HEK293 (cell line): ENCODE results near the gene ADRB2.

Source experiments
- CTCF ChIA-PET: fragments of 350-600 bp; formaldehyde crosslinking; extraction: SDS; loops from one replicate; lab custom pipeline; 2021; ENCODE audit warnings: antibody characterized with exemption; lab: Yijun Ruan, JAX
- POLR2A ChIA-PET: fragments of 300-600 bp; formaldehyde crosslinking; extraction: SDS; loops from one replicate; lab custom pipeline; 2020; ENCODE audit warnings: antibody characterized with exemption, inconsistent platforms; lab: Yijun Ruan, JAX
- H3K27ac ChIP-seq: fragments of 200-500 bp; sonication (Bioruptor generic); 2 replicates; pipeline ENCODE4 v1.5.1; 2014; ENCODE audit warnings: low read depth, low read length, control low read depth, inconsistent platforms; ENCODE audit errors: extremely low read depth
- H3K36me3 ChIP-seq, 2 experiments: fragments of 200-500 bp in 1 of 2; sonication (Bioruptor generic) in 1 of 2; 1 replicate in 1 of 2; 2 replicates in 1 of 2; pipeline ENCODE4 v1.5.1; 2014 to 2017; ENCODE audit warnings: inconsistent platforms in 2 of 2, low read length in 2 of 2; ENCODE audit not compliant: control insufficient read depth in 2 of 2, insufficient read depth in 1 of 2
- H3K4me1 ChIP-seq: fragments of 200-500 bp; sonication (Bioruptor generic); 2 replicates; pipeline ENCODE4 v1.5.1; 2014; ENCODE audit warnings: mild to moderate bottlenecking, low read length, inconsistent platforms; ENCODE audit not compliant: control insufficient read depth, insufficient read depth
- H3K4me3 ChIP-seq: 2 replicates; pipeline ENCODE4 v1.5.1; 2011; ENCODE audit warnings: low read depth, mild to moderate bottlenecking, control low read depth, low read length, moderate library complexity
- H3K9me3 ChIP-seq: fragments of 200-500 bp; sonication (Bioruptor generic); 2 replicates; pipeline ENCODE4 v1.5.1; 2014; ENCODE audit warnings: low read depth, low read length, inconsistent platforms; ENCODE audit not compliant: control insufficient read depth, insufficient read depth
- FEZF1 ChIP-seq: fragments of 450-650 bp; formaldehyde crosslinking; IDR thresholded peaks from 2 replicates; pipeline ENCODE4 v1.5.1; 2016; ENCODE audit warnings: missing biosample characterization, missing genetic modification characterization
- HOXC10 ChIP-seq: sonication (generic); formaldehyde crosslinking; IDR thresholded peaks from 2 replicates; pipeline ENCODE4 v1.8.1; 2023; ENCODE audit warnings: mild to moderate bottlenecking, missing genetic modification reagents
- HOXD13 ChIP-seq: sonication (generic); formaldehyde crosslinking; IDR thresholded peaks from 2 replicates; pipeline ENCODE4 v1.8.0; 2022; ENCODE audit warnings: missing genetic modification reagents, borderline replicate concordance
- OVOL3 ChIP-seq: fragments of 450-650 bp; formaldehyde crosslinking; IDR thresholded peaks from 2 replicates; pipeline ENCODE4 v1.5.1; 2016; ENCODE audit warnings: missing biosample characterization, missing genetic modification characterization
- SCRT1 ChIP-seq: fragments of 450-650 bp; formaldehyde crosslinking; IDR thresholded peaks from 2 replicates; pipeline ENCODE4 v1.5.1; 2016; ENCODE audit warnings: missing biosample characterization, missing genetic modification characterization, borderline replicate concordance
- SP3 ChIP-seq: fragments of 450-650 bp; formaldehyde crosslinking; IDR thresholded peaks from 2 replicates; pipeline ENCODE4 v1.5.1; 2016; ENCODE audit warnings: missing biosample characterization, missing genetic modification characterization
- ZBTB17 ChIP-seq: fragments of 450-650 bp; formaldehyde crosslinking; IDR thresholded peaks from 2 replicates; pipeline ENCODE4 v1.5.1; 2016; ENCODE audit warnings: missing biosample characterization, missing genetic modification characterization
- ZNF169 ChIP-seq: fragments of 450-650 bp; formaldehyde crosslinking; IDR thresholded peaks from 2 replicates; pipeline ENCODE4 v1.5.1; 2016; ENCODE audit warnings: missing biosample characterization, missing genetic modification characterization
- ZNF341 ChIP-seq: fragments of 450-650 bp; formaldehyde crosslinking; IDR thresholded peaks from 2 replicates; pipeline ENCODE4; 2016; ENCODE audit warnings: low read depth, missing biosample characterization, missing genetic modification characterization
- ZNF354C ChIP-seq: fragments of 450-650 bp; formaldehyde crosslinking; IDR thresholded peaks from 2 replicates; pipeline ENCODE4 v1.5.1; 2016; ENCODE audit warnings: missing biosample characterization, missing genetic modification characterization, low read depth, borderline replicate concordance
- ZNF544 ChIP-seq: fragments of 450-650 bp; formaldehyde crosslinking; IDR thresholded peaks from 2 replicates; pipeline ENCODE4 v1.5.0; 2017; ENCODE audit warnings: missing biosample characterization, missing genetic modification characterization
- ZNF549 ChIP-seq: fragments of 450-650 bp; IDR thresholded peaks from 2 replicates; pipeline ENCODE4 v1.5.1; 2018; ENCODE audit warnings: missing biosample characterization, missing genetic modification characterization, mild to moderate bottlenecking, inconsistent platforms, moderate library complexity
- ZNF571 ChIP-seq: fragments of 450-650 bp; formaldehyde crosslinking; IDR thresholded peaks from 2 replicates; pipeline ENCODE4 v1.5.0; 2017; ENCODE audit warnings: missing biosample characterization, missing genetic modification characterization
- ZNF670 ChIP-seq: fragments of 450-650 bp; formaldehyde crosslinking; IDR thresholded peaks from 2 replicates; pipeline ENCODE4 v1.5.1; 2016; ENCODE audit warnings: missing biosample characterization, missing genetic modification characterization, low read depth
- TF ChIP-seq, protein P1 (sequence below): fragments of 450-650 bp; formaldehyde crosslinking; IDR thresholded peaks from 2 replicates; pipeline ENCODE4 v1.5.1; 2016; ENCODE audit warnings: missing biosample characterization, missing genetic modification characterization
- TF ChIP-seq, protein P2 (sequence below): fragments of 450-650 bp; formaldehyde crosslinking; optimal IDR thresholded peaks from 2 replicates; pipeline ENCODE3; 2016; ENCODE audit warnings: missing biosample characterization, mild to moderate bottlenecking, missing genetic modification characterization
- TF ChIP-seq, protein P3 (sequence below): fragments of 450-650 bp; formaldehyde crosslinking; IDR thresholded peaks from 2 replicates; pipeline ENCODE4 v1.5.1; 2017; ENCODE audit warnings: missing biosample characterization, mild to moderate bottlenecking, missing genetic modification characterization, moderate library complexity
- TF ChIP-seq, protein P4 (sequence below): fragments of 450-650 bp; formaldehyde crosslinking; IDR thresholded peaks from 2 replicates; pipeline ENCODE4 v1.5.1; 2016; ENCODE audit warnings: missing biosample characterization, missing genetic modification characterization
- TF ChIP-seq, protein P5 (sequence below): IDR thresholded peaks from 2 replicates; pipeline ENCODE4 v1.6.1; 2011; ENCODE audit warnings: mild to moderate bottlenecking, low read depth, low read length, borderline replicate concordance
- TF ChIP-seq, protein P6 (sequence below): fragments of 450-650 bp; formaldehyde crosslinking; IDR thresholded peaks from 2 replicates; pipeline ENCODE4 v1.5.1; 2016; ENCODE audit warnings: missing biosample characterization, missing genetic modification characterization, borderline replicate concordance

ADRB2 gene

DNA sequence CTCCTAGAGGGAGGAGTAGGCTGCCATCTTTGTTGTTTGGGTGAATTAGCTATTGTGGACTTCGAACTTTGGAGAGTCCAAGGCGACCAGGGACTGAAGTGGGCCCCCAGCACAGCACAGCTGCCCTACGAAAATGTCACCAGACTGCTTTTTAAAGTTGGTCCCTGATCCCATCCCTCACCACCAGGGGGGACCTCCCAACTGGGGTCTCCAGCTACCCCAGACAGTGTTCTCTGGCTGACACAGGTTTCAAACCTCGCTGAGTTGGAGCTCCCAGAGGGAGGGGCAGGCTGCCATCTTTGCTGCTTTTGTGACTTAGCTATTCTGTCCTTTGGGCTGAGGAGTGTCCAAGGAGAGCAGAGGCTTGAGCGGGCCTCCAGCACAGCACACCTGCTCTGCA is 45.7 kb upstream of the ADRB2 start (continued):
- TF ChIP-seq, protein P1, sequence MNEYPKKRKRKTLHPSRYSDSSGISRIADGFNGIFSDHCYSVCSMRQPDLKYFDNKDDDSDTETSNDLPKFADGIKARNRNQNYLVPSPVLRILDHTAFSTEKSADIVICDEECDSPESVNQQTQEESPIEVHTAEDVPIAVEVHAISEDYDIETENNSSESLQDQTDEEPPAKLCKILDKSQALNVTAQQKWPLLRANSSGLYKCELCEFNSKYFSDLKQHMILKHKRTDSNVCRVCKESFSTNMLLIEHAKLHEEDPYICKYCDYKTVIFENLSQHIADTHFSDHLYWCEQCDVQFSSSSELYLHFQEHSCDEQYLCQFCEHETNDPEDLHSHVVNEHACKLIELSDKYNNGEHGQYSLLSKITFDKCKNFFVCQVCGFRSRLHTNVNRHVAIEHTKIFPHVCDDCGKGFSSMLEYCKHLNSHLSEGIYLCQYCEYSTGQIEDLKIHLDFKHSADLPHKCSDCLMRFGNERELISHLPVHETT (tag by site-specific recombination), result no peak
- no peak for TF ChIP-seq FEZF1 (tag by site-specific recombination)

DNA sequence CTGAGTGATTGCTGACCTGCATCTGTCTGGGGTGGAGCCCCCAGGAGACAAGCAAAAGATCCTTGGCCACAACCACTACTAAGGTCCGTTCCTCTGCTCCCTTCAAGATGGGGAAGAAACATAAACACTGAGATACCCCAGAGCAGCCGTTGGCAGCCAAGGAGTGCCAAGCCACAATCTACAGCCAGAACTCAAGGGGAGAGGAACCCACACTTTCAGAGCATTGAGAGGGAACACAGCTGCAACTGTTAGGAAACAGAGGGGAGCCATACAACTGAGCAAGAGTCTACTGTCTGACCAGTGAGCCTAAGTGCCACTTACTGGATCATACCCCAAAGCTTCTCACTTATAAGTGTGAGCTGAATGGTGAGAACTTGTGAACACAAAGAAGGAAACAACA is 44.6 kb upstream of the ADRB2 start:
- ChIA-PET CTCF (interaction anchor here (0.6 to 1.6 kb wide), 2 partner anchors 40 to 1267 kb away, joined by 3 to 6 read pairs; no protein-coding TSS in a partner anchor), POLR2A (no interaction called here)
- Histone ChIP-seq H3K4me1 (no peaks in the 10 kb centered on the region), H3K4me3 (no peak overlapping the region), H3K36me3 (no peaks in the 10 kb centered on the region), H3K27ac (no peak overlapping the region), H3K9me3 (no peaks in the 10 kb centered on the region)
- TF ChIP-seq ZNF670 (tag by site-specific recombination) (no peak), ZNF354C (tag by site-specific recombination) (no peak), ZBTB17 (tag by site-specific recombination) (no peak)
- TF ChIP-seq, protein P2, sequence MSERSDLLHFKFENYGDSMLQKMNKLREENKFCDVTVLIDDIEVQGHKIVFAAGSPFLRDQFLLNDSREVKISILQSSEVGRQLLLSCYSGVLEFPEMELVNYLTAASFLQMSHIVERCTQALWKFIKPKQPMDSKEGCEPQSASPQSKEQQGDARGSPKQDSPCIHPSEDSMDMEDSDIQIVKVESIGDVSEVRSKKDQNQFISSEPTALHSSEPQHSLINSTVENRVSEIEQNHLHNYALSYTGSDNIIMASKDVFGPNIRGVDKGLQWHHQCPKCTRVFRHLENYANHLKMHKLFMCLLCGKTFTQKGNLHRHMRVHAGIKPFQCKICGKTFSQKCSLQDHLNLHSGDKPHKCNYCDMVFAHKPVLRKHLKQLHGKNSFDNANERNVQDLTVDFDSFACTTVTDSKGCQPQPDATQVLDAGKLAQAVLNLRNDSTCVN (tag by site-specific recombination), result no peak

DNA sequence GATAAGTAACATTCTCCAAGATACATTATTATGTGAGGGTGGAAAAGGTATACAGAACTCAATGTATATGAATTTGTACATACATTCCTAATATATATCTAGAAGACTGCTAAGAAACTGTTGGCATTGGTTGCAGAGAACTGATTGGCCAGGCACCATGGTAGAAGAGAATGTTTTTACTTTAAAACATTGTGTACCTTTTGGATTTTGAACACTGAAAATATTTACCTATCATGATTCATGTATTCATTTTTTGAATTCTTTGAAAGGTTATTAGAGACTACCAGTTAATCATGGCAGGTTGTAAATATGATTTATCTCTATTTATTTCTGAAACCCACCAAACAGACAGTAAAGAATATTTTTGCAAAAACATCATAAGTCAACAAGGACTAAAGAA is 41.2 kb upstream of the ADRB2 start:
- ChIA-PET CTCF (no interaction called here), POLR2A (no interaction called here)
- H3K9me3 ChIP-seq, result no peaks in the 10 kb centered on the region
- TF ChIP-seq, protein P3, sequence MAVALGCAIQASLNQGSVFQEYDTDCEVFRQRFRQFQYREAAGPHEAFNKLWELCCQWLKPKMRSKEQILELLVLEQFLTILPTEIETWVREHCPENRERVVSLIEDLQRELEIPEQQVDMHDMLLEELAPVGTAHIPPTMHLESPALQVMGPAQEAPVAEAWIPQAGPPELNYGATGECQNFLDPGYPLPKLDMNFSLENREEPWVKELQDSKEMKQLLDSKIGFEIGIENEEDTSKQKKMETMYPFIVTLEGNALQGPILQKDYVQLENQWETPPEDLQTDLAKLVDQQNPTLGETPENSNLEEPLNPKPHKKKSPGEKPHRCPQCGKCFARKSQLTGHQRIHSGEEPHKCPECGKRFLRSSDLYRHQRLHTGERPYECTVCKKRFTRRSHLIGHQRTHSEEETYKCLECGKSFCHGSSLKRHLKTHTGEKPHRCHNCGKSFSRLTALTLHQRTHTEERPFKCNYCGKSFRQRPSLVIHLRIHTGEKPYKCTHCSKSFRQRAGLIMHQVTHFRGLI (tag by site-specific recombination), result no peak
- no peak for TF ChIP-seq ZNF549 (tag by site-specific recombination)
- TF ChIP-seq ZNF571, result no peak
- TF ChIP-seq, protein P4, sequence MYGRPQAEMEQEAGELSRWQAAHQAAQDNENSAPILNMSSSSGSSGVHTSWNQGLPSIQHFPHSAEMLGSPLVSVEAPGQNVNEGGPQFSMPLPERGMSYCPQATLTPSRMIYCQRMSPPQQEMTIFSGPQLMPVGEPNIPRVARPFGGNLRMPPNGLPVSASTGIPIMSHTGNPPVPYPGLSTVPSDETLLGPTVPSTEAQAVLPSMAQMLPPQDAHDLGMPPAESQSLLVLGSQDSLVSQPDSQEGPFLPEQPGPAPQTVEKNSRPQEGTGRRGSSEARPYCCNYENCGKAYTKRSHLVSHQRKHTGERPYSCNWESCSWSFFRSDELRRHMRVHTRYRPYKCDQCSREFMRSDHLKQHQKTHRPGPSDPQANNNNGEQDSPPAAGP (tag by site-specific recombination), result no peak
- TF ChIP-seq OVOL3, result no peak
- no peak for TF ChIP-seq HOXD13 (CRISPR knock-in tag)
- TF ChIP-seq ZNF544, result no peak
- TF ChIP-seq, protein P5, sequence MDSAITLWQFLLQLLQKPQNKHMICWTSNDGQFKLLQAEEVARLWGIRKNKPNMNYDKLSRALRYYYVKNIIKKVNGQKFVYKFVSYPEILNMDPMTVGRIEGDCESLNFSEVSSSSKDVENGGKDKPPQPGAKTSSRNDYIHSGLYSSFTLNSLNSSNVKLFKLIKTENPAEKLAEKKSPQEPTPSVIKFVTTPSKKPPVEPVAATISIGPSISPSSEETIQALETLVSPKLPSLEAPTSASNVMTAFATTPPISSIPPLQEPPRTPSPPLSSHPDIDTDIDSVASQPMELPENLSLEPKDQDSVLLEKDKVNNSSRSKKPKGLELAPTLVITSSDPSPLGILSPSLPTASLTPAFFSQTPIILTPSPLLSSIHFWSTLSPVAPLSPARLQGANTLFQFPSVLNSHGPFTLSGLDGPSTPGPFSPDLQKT, result no peak
- TF ChIP-seq ZNF341 (tag by site-specific recombination), result no peak
- TF ChIP-seq, protein P6, sequence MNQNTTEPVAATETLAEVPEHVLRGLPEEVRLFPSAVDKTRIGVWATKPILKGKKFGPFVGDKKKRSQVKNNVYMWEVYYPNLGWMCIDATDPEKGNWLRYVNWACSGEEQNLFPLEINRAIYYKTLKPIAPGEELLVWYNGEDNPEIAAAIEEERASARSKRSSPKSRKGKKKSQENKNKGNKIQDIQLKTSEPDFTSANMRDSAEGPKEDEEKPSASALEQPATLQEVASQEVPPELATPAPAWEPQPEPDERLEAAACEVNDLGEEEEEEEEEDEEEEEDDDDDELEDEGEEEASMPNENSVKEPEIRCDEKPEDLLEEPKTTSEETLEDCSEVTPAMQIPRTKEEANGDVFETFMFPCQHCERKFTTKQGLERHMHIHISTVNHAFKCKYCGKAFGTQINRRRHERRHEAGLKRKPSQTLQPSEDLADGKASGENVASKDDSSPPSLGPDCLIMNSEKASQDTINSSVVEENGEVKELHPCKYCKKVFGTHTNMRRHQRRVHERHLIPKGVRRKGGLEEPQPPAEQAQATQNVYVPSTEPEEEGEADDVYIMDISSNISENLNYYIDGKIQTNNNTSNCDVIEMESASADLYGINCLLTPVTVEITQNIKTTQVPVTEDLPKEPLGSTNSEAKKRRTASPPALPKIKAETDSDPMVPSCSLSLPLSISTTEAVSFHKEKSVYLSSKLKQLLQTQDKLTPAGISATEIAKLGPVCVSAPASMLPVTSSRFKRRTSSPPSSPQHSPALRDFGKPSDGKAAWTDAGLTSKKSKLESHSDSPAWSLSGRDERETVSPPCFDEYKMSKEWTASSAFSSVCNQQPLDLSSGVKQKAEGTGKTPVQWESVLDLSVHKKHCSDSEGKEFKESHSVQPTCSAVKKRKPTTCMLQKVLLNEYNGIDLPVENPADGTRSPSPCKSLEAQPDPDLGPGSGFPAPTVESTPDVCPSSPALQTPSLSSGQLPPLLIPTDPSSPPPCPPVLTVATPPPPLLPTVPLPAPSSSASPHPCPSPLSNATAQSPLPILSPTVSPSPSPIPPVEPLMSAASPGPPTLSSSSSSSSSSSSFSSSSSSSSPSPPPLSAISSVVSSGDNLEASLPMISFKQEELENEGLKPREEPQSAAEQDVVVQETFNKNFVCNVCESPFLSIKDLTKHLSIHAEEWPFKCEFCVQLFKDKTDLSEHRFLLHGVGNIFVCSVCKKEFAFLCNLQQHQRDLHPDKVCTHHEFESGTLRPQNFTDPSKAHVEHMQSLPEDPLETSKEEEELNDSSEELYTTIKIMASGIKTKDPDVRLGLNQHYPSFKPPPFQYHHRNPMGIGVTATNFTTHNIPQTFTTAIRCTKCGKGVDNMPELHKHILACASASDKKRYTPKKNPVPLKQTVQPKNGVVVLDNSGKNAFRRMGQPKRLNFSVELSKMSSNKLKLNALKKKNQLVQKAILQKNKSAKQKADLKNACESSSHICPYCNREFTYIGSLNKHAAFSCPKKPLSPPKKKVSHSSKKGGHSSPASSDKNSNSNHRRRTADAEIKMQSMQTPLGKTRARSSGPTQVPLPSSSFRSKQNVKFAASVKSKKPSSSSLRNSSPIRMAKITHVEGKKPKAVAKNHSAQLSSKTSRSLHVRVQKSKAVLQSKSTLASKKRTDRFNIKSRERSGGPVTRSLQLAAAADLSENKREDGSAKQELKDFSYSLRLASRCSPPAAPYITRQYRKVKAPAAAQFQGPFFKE (tag by site-specific recombination), result no peak
- TF ChIP-seq SP3 (tag by site-specific recombination), result no peak
- TF ChIP-seq SCRT1 (tag by site-specific recombination), result no peak
- TF ChIP-seq HOXC10 (CRISPR knock-in tag), result no peak
- TF ChIP-seq ZNF169, result no peak
- H3K27ac ChIP-seq, result no peak overlapping the region
- no peaks in the 10 kb centered on the region for H3K4me1 ChIP-seq
- no peak overlapping the region for H3K4me3 ChIP-seq
- no peaks in the 10 kb centered on the region for H3K36me3 ChIP-seq
